ENCODE results near the gene PARD3. TPM values are rescaled to one million over a fixed set of nuclear protein-coding genes. Genes with fewer than 3 reads are reported as not detected.
"Not testable (repeated sequence)": the region's sequence is repeated elsewhere in the genome, so short reads cannot be mapped to it uniquely, and the experiment has no call there.

The PARD3 gene
- total RNA-seq, 1 donor from 2014 or later, result 20.6 TPM

- no peak for DNase-seq
Observed at GRCh38 chr10:34290412-34291081, 524.5 kb downstream of the PARD3 start.

DNA sequence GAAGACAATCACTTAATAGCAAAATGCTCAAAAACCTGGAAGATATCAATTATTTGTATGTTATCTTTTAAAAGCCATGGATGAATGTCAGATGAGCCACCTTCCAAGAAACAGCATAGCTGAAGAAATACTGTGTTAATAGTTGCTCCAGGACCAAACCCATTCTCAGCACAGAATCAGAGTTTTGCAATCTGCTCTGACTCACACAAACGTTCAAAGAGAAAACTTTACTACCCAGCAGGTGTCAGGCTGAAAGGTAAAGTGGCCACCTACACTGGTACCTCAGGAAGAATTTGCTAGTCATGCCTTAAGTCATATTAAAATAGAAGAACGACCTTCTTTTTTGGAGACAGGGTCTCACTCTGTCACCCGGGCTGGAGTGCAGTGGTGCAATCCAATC, 526.5 kb downstream of the PARD3 start:
- DNase-seq, result no peak

- DNase-seq, result no peak
Observed at GRCh38 chr10:34286136-34286739, 528.9 kb downstream of the PARD3 start.

DNA sequence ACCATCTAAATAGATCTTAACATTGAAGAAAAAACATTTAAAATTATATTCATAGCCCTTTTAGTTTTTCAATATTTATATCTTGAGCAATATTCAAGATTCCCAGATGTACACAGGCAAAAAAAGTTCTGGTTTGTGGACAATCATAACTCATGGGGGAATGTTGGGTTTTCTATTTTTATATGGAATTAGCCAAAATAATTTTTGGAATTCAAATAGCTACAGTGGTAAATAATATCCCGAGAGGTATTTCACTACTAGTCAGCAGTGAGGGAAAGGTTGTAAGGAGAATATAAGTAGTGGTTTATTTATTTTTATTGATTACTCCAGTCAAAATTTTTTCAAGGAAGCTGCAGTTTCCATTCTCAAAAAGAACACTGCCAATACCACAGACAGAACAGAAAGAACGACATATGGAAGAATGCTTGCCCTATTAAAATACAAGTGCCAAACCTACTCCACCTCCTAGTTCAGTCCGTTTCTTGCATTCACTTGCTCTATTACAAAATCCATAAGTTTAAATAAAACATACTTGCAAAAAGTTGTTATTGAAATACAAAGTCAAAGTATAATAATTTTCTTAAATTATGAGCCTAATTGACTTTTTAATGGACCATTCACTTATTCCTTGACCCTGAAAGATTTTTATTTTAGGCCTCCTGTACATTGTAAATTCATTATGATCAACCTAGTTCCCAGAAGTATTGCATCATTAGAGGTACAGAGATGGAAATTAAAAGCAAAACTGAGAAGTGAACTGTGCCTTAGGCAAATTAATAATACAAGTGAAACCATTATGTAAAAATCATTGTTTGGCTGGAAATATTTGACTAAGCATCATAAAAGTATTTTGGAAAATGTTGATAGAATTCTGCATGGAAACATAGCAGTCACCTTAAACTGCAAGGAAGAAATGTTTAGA, 533.2 kb downstream of the PARD3 start:
- no peak for DNase-seq

GRCh38 chr10:34280599-34281374, 534.3 kb downstream of the PARD3 start:
- no peak for DNase-seq

DNA sequence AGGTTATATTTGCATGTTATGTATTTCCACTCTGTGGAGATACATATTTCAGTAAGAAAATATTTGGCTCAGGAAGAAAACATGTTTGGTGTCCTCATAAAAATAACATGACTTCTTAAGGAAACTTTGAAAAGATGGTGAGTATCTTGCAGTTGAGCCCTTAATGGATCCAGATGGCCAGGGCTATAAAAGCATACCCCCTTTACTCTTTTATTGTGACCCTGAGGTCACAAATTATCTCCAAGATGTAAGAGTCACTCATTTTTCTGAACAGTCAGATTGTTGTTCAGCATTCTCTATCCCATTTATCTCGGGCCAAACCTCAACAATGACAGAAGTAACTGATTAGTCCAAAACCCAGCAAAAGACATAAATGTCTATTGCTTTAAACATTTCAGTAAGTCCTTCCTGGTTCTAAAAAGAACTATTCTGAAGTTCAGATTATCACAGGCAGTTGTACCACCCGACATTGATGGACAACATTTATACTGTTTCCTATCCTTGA, 539.4 kb downstream of the PARD3 start:
- DNase-seq, result no peak

- DNase-seq, result no peak
Observed at GRCh38 chr10:34274906-34275305, 540.2 kb downstream of the PARD3 start.

DNA sequence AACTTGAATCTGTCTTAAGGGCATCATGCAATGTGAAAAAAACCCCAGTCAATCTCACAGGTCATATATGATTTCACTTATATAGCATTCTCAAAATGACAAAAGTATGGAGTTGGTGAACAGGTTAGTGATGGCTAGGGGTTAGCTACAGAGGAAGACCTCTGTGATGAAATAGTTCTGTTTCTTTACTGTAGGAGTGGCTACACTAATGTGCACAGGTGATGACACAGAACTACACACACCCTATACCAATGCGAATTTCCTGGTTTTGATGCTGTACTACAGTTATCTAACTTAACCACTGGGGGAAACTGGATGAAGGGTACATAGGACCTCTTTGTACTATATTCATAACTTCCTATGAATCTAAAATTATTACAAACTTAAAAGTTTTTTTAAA, 541.8 kb downstream of the PARD3 start:
- no peak for DNase-seq

- no peak for DNase-seq
Observed at GRCh38 chr10:34272316-34272715, 542.8 kb downstream of the PARD3 start.

DNA sequence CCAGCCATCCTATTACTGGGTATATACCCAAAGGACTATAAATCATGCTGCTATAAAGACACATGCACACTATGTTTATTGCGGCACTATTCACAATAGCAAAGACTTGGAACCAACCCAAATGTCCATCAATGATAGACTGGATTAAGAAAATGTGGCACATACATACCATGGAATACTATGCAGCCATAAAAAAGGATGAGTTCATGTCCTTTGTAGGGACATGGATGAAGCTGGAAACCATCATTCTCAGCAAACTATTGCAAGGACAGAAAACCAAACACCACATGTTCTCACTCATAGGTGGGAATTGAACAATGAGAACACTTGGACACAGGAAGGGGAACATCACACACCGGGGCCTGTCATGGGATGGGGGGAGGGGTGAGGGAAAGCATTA, 546.7 kb downstream of the PARD3 start:
- not testable (repeated sequence) for DNase-seq

DNA sequence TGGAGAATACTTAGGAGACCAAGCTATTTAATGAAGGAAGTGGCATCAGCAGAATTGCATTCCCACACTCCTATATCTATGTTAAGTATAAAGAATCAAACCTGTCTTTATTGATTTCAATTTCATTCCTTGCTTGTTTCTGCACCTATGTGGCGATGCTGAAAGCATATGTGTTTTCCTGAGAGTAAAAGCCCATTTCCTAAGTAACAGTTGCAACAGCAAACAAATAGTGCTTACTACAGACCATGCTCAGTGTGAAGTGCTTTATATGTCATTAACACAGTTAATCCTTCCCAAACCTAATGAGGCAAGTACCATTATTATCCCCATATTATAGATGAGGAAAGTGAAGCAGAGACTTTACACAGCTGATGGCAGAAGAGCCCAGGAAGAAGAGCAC, 552.1 kb downstream of the PARD3 start:
- DNase-seq, result no peak

- no peak for DNase-seq
Observed at GRCh38 chr10:34260904-34261303, 554.2 kb downstream of the PARD3 start.

- no peak for DNase-seq
Observed at GRCh38 chr10:34256216-34256615, 558.9 kb downstream of the PARD3 start.

GRCh38 chr10:34255035-34255434, 560.1 kb downstream of the PARD3 start:
- DNase-seq, result no peak

DNA sequence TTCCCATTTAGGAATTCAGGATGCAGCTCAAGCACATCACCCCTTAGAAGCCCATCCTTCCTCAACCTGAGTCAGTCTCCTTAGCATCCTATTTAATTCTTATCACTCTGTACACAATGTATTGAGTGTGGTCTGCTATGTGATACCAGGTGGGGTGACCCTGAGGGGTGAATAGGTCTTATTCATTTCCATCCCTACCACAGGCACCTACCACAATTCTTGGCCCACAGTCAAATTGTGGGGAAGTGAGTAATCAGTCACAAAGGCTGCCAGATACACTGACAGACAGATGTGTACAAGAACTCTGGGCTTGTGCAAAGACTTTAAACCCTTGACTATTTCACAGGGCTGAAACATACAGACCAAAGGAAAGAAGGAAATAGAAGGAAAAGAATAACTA, 560.5 kb downstream of the PARD3 start:
- DNase-seq, result no peak

DNA sequence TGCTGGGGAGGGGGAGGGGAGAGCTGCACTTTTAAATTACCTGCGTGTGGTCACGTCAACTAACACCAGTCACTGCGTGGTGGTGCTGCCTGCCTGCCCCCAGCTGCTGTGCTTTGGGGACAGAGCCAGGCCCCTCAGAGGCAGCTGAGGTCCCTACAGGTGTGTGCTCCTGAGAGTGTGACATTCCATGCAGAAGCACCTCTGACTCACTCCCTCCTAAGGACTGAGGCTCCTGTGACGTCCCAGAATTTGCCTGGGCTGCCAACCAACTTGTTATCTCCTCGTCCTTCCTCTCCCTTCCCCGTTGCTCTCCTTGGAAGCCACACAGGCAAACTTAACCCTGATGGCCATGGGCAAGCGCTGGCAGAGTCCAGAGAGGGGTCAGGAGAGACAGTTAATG, 563.0 kb downstream of the PARD3 start:
- DNase-seq, result no peak

DNA sequence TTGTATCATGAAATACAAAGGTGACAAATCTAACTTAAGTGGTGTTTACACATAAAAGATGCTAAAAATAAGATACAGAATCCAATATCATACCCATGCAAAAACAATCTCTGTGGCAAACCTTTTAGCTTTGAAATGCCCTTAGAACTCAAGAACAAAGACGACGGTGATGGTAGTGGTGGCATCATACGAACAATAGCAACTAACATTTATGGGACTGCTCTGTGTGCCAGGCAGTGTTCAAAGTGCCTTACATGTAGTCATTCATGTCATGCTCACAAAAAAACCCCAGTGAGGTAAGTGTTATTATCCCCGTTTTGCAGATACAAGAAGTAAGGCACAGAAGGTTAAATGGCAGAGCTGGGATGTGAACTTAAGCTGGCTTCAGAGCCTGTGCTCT, 563.9 kb downstream of the PARD3 start:
- no peak for DNase-seq

DNA sequence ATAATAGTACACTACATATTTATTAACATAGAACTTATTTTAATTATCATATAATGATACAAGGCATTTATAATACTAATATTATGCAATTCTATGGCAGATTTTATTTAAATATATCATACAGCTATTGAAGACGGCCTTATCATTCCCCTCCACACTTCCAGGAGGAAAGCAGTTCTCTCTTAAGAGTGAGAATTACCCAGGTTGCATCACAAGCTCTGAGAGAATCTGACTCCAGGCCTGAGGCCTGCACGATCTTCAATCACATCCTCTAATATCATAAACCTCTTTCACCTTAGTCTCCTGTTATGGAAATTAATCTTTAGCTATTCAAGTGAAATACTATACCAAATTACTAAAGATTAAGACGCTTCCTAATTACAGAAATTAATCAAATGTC, 564.4 kb downstream of the PARD3 start:
- DNase-seq, result no peak

DNA sequence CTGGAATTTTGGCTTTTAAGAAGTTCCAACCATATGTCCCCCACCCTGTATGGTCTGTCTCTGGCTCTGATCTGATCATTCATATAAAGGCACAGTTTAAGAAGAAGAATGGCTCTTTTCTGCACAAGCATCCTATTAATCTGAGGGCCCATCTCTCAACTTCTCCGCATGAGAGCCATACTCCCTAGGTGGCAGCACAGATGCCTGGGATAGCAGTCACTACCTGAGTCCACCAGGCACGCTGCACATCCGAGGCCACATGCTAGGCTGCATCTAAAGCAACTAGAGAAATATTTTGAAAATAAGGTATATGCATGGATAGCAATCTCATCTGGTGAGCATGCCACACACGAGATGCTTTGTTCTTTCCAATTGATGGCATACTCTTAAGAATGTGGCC, 565.5 kb downstream of the PARD3 start:
- DNase-seq, result no peak

DNA sequence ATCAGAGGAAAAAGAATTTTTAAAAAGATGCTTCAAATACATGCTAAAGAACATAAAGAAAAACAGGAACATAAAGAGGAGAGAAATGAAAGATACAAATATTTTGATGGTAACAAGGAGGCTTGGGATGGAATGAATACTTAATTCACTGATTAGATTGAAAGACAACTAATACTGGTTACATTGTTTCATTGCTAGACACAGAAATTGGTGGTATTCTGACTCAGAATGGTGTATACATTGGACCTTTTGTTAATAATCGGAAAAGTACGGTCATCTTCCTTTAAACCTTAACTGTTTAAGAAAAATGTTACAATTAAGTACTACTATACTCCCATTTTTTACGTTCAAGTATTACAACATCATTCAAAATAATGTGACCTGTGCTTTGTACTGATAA, 567.5 kb downstream of the PARD3 start:
- DNase-seq, result no peak

- DNase-seq, result no peak
Observed at GRCh38 chr10:34244756-34245484, 570.2 kb downstream of the PARD3 start.

All from occipital lobe (tissue), 2 donors.